HG03175 (cell line): ENCODE data around the gene COX6B2.

ENCODE experiments used
- ATAC-seq: cut with Tn5 transposase; IDR thresholded peaks from one replicate; pipeline ENCODE4 v1.9.1; 2021; ENCODE audit warnings: mild to moderate bottlenecking, moderate library complexity; ENCODE audit not compliant: unreplicated experiment

The COX6B2 gene

DNA sequence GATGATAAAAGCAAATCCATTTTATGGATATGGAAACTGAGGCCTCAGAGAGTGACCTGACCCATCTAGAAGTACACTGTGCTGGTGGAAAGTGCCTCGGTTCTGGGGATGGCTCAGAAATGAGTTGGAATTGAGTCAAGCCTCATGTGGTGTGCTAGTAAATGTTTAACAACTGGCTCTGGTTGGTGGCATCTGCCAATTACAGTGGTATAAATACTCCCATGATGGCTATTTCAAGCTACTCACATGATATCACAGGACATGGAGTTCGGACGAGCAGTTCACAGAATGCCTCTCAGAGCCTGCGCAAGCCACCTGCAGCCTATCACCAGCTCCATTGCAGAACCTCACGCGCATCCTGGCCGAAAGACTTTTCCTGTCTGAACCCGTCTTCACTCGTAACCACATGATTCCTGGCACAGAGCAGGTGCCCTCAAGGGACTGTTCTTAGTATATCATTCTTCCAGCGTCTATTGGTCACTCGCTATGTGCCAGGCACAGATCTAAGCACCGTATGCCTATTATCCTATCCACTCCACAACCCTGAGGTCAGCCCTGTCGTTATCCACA, 38.5 kb downstream of the COX6B2 start:
- ATAC-seq: no peak

DNA sequence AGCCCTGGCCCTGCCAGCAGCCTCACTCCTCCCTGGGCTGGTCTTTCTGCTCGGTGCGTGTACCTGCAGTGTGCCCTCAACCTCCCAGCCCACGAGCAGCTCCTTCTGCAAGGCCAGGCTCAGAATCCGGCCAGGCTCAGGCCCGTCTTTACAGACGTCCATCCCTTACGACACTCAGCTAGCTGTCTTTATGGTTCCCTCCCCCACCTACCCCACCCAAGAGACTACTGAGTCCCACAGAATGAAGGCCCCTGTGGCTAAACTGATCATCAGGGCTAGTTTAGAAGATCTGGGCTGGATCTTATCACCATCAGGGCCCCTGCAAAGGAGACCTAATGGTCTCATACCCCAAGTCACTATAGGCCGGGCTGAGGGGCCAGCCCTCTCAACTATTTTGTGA, 40.1 kb downstream of the COX6B2 start:
- no peak for ATAC-seq

DNA sequence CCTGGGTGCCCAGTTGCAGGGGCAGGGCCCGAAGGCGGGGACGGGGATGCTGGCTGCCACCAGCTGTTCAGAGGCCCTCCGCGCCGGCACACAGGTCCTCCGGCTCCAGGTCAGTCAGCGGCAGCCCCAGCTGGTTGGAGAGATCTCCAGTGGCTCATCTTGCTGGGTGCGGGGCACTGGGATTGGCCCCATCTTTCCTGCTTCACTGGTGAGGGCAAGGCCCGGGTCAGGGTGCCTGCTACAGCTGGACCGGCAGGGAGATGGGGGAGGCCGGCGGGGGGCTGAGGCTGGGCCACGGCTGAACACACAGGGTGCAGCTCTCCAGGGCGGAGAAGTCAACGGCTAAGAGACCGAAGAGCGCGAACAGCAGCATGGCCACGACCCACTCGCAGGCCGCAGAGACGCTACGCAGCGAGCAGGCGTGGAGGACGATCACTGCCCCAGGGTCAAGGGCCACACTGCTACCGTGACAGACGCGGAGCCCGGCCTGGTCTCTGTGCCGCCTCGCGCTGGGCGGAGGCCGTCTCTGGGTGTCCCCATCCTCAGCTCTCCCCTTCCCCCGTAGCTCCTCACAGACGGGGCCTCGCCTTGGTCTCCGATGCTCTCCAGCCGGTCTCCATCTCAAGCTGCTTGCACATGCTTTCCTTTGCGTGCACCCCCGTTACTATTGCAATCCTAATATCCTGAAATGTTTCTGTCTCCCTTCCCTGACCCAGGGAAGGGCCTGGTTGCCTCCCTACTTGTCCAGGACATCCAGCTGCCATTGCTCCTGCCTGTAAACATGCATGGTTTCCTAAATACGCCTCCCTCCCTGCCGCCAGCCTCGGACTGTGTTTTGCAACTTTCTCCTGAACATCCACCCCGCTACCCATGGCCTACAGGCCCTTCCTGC, 41.7 kb downstream of the COX6B2 start:
- ATAC-seq: no peak

GRCh38 chr19:55311797-55312196, 42.7 kb downstream of the COX6B2 start:
- ATAC-seq: no peak

- no peak for ATAC-seq
Measured at GRCh38 chr19:55311397-55311796, 43.1 kb downstream of the COX6B2 start.

DNA sequence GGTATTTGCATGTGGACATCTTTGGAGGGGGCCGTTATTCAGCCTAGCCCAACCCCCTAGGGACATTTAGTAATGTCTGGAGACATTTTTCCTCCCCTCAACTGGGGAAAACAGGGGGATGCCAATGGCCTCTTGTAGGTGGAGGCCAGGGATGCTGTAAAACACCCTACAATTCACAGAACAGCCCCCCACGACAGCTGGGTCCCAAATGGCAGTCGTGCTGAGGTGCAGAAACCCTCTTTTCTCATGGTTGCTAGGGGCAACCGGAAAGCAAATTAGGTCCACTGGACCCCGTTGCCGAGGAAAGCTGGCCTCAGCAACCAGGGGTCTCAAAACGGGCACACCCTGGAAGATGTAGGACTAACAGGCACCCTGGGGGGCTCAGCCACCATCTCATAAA, 44.0 kb downstream of the COX6B2 start:
- ATAC-seq: no peak

- no peak for ATAC-seq
Measured at GRCh38 chr19:55309448-55309847, 45.1 kb downstream of the COX6B2 start.

DNA sequence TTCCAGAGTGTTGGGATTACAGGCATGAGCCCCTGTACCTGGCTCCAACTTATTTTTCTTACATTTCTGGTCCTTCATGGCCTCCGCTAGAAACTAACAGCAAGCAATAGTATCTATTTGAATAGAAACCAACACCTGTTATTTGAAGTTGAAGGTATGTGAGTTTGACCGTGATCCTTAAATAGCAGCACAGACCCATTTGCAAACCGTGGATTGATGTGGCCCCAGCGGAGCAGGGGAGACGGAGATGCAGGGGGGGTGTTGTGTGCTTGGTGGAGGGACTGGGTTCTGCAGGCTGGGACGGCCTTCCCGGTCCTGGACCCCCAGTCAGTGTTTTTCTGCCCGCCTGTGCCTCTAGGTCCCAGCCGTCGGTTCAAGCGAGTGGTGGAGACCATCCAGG, 46.2 kb downstream of the COX6B2 start:
- ATAC-seq: no peak

DNA sequence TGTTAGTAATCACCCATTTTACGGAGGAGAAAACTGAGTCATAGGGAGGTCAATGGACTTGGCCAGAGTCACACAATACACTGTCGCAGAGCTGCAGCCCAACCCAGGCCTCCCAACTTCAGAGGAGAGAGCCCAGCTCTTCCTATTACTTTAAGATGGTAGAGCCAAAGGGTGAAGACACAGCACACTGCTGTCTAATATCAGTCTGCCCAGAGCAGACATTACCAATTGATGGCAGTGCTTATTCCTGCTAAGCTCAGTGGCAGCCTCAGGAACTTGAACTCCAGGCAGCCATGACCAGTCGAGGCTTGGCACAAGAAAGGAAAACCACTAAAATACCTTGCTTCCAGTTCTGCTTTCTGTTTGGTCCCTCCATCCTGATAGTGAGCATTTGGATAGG, 47.8 kb downstream of the COX6B2 start:
- no peak for ATAC-seq

DNA sequence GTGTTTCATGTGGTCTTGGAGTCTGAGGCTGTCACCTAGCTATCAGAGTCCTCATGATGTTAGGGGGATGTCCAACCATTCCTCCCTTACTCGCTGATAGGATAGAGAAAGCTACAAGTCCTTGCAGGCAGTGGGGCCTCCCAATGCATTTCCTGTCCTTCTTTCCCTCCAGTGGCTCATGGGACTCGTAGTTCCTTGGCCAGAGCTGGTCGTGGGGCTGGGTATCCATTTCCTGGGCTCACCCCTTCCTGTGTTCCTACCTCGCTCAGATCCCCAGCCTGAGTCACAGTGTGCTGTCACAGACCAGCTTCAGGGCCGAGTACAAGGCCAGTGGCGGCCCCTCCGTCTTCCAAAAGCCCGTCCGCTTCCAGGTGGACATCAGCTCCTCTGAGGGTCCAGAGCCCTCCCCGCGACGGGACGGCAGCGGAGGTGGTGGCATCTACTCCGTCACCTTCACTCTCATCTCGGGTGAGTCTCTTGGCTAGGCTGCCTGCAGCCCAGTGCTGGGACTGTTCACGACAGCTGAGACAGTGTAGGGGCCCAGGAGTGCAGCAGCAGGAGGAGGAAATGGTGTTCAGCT, 48.4 kb downstream of the COX6B2 start:
- no peak for ATAC-seq

GRCh38 chr19:55305491-55305890, 49.0 kb downstream of the COX6B2 start:
- no peak for ATAC-seq

DNA sequence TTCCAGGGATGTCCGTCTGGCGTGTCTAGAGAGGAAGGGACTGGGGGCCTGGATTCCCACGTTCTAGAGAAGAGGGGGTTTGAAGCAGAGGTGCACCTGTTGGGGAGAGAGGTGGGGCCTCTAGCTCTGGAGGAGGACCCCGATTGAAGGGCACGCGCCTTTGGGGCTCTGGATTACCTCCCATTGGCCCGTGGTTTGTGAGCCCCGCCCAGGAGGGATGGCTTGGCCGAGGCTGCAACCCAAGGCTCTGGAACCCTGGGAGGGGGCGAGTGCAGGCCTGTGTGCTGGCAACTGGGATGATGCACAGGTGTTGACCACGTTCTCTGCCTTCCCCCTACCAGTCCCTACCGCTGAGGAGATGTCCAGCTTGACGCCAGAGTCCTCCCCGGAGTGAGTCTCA, 49.5 kb downstream of the COX6B2 start:
- no peak for ATAC-seq

- no peak for ATAC-seq
Measured at GRCh38 chr19:55304279-55304978, 50.1 kb downstream of the COX6B2 start.

DNA sequence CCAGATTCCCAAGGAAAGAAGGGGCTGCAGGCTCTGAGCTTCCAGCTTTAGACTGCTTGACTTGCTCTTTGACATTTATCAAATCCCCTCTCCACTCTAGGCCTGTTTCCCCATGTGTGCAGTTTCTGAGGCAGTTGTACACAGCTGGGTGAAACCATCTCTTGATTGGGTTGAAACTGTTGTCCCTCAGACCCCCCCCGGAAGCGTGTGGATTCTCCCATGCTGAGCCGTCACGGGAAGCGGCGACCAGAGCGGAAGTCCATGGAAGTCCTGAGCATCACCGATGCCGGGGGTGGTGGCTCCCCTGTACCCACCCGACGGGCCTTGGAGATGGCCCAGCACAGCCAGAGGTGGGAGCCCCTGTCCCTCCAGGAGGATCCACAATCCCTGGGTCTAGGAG, 51.0 kb downstream of the COX6B2 start:
- ATAC-seq: no peak

DNA sequence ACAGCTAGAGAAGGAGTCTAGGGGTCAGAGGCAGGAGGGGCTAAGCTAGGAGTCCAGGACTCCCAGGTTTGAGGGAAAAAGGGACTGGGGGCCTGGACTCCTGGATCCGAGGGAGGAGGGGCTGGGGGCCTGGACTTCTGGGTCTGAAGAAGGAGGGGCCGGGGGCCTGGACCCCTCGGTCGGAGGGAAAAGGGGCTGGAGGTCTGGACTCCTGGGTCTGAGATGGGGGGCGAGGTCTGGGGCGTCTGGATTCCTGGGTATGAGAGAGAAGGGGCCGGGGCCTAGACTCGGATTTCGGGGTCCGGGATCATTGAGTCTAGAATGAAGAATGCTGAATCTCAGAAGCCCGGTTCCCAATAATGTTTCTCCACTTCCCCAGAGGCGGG, 52.2 kb downstream of the COX6B2 start:
- ATAC-seq: no peak

DNA sequence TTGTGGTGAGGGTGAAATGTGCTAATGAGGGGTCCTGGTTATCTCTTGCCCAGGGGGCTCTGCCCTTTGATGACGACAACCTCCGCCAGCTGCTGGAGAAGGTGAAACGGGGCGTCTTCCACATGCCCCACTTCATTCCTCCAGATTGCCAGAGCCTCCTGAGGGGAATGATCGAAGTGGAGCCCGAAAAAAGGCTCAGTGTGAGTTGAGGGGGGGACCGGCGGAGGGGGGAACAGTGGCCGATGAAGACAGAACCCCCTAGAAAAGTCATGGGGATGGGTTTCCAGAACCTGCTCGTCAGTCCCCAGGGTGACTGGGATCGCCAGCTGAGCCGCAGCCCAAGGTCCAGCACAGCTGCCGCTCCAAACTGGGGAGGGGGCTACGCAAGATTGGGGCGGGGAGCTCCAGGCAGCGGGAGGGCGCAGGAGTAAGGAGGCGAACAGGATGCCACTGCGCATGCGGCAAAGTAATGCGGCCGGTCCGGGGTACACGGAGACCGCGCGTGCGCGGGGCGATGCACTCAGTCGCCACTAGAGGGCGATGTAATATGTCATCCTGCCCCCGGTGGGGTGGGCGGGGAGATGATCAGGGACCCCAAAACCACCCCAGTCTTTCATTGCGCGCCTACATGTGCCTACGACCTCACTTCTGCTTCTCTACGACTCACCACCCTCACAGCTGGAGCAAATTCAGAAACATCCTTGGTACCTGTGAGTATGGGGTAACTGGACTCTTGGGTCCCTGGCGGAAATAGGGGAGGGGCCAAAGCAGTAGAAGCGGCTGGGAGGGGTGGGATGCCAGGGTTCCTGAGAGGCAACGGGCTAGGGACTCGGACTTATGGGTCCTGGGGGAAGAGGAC, 52.8 kb downstream of the COX6B2 start:
- ATAC-seq: peak; percentile 67

GRCh38 chr19:55300886-55301458, 53.5 kb downstream of the COX6B2 start:
- no peak for ATAC-seq

DNA sequence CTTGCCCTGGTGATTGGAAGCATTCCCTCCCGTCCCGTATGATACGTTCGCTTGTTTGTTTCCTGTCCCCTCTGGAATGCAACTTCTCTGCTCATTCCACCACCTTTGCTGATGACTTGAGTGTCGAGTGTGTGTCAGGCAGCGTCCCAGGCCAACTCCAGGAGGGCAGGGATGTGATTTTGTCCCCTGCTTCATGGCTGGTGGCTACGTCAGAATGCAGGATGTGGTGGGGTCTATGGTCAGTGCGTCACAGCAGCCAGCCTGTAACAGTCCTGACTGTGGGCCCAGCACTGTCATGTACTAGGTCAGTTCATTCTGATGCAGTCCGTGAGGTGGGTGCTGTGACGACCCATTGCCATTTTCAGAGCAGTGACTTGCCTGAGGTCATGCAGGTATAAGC, 54.5 kb downstream of the COX6B2 start:
- no peak for ATAC-seq
